MG63 (cell line): ENCODE data around the gene SDCCAG8. TPM values are rescaled to one million over a fixed set of nuclear protein-coding genes. Genes with fewer than 3 reads are reported as not detected.

Experiments
- DNase-seq: peaks from one replicate; pipeline ENCODE4 v3.0.0-alpha.2; 2020
- H3K27me3 ChIP-seq: fragments of 250-450 bp; sonication (Bioruptor Pico); 2 replicates; pipeline ENCODE4 v1.5.1; 2020; ENCODE audit warnings: mild to moderate bottlenecking, moderate library complexity
- H3K36me3 ChIP-seq: fragments of 250-450 bp; sonication (Bioruptor Pico); 2 replicates; pipeline ENCODE4 v1.5.1; 2020; ENCODE audit warnings: mild to moderate bottlenecking, moderate library complexity
- H3K4me3 ChIP-seq: fragments of 250-450 bp; sonication (Bioruptor Pico); 2 replicates; pipeline ENCODE4 v1.5.1; 2020; ENCODE audit warnings: mild to moderate bottlenecking, moderate library complexity
- H3K9me3 ChIP-seq: fragments of 250-450 bp; sonication (Bioruptor Pico); 2 replicates; pipeline ENCODE4 v1.5.1; 2020; ENCODE audit warnings: mild to moderate bottlenecking, moderate library complexity
- total RNA-seq: library from RNA; depleted of rRNA; stranded (reverse); fragments of >200 nt; shearing (Covaris generic); gene quantifications from 2 replicates; pipeline ENCODE4 v1.2.3, GENCODE V29; 2014; ENCODE audit warnings: low replicate concordance

The SDCCAG8 gene
- total RNA-seq, 1 experiment from 2014 or later, result 19.2 TPM

GRCh38 chr1:243433737-243434370 is 178.0 kb downstream of the SDCCAG8 start:
- Histone ChIP-seq H3K9me3 (no peaks in the 10 kb centered on the region), H3K36me3 (no peaks in the 10 kb centered on the region; the same call in 1 of the 2 replicates), H3K27me3 (no peaks in the 10 kb centered on the region), H3K4me3 (no peak overlapping the region)
- no peak for DNase-seq

DNA sequence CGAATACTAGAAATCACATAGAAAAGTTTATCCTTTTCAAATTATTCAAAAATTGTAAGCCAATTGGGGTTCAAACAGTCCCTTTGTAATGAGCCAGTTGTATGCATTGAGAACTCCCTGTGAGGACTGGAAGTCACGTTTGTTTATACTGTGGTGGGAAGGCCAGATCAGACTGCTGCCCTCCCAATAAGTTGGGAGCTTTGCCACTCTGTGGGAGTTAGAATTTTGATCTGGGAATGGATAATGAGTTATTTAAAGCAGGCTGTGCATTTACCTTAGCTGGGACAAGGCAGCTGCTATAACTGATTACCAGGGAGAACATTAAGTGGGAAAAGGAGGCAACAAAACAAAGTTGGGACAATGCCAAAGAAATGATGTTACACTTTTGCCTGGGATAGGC is 178.8 kb downstream of the SDCCAG8 start:
- Histone ChIP-seq H3K36me3 (no peaks in the 10 kb centered on the region; the same call in 1 of the 2 replicates), H3K9me3 (no peaks in the 10 kb centered on the region), H3K4me3 (no peak overlapping the region), H3K27me3 (no peaks in the 10 kb centered on the region)
- no peak for DNase-seq

GRCh38 chr1:243435836-243436235 is 180.0 kb downstream of the SDCCAG8 start:
- H3K27me3 ChIP-seq, result no peaks in the 10 kb centered on the region
- no peaks in the 10 kb centered on the region for H3K9me3 ChIP-seq
- no peak for DNase-seq
- no peaks in the 10 kb centered on the region for H3K36me3 ChIP-seq
- H3K4me3 ChIP-seq, result no peak overlapping the region

DNA sequence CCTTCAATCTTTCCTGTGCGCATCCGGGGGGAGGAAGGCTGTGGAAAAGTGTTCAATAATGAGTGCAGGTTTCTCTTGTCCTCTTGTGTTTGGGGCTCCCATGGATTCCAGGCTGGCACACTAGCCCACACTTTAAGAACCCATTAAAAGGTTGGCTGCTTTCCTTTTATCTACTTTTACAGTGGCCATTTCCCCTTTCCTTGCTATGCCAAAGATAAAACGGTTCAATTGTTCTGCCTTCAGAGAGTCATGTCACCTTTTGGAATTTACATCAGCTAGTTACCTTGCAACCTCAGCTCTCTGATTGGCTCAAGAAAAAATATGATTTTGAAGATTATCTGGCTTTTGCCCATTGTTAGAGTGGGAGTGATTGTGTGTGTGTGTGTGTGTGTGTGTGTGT is 182.3 kb downstream of the SDCCAG8 start:
- H3K27me3 ChIP-seq, result no peaks in the 10 kb centered on the region
- no peak for DNase-seq

DNA sequence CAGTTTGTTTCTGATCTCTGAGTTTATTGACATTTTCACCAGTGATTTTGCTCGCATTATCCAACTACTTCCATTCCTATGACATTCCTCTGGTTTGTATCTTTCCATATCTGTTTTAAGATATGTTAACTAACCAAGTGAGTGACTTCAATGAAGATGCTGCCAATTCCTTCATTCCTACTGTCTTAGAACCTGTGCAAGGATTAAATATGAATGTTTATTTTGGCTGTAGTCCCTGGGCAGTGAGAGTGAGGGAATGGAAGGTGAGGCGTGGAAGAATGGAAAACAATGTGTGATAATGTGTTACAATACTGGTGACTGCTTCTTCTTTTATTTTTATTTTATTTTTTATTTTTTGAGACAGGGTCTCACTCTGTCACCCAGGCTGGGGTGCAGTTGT is 183.0 kb downstream of the SDCCAG8 start:
- Histone ChIP-seq H3K4me3 (no peak overlapping the region), H3K9me3 (no peaks in the 10 kb centered on the region), H3K36me3 (no peaks in the 10 kb centered on the region), H3K27me3 (no peaks in the 10 kb centered on the region)
- no peak for DNase-seq

More for the DNA sequence above, 182.3 kb downstream of the SDCCAG8 start:
- H3K36me3 ChIP-seq, result no peaks in the 10 kb centered on the region
- H3K4me3 ChIP-seq, result no peak overlapping the region
- H3K9me3 ChIP-seq, result no peaks in the 10 kb centered on the region

- no peak overlapping the region for H3K4me3 ChIP-seq
- no peaks in the 10 kb centered on the region for H3K9me3 ChIP-seq
- no peak for DNase-seq
- no peaks in the 10 kb centered on the region for H3K36me3 ChIP-seq
- no peaks in the 10 kb centered on the region for H3K27me3 ChIP-seq
These were observed 184.6 kb downstream of the SDCCAG8 start for GRCh38 chr1:243440406-243440805.

- H3K4me3 ChIP-seq, result no peak overlapping the region
- H3K9me3 ChIP-seq, result no peaks in the 10 kb centered on the region
- no peaks in the 10 kb centered on the region for H3K36me3 ChIP-seq
- H3K27me3 ChIP-seq, result no peaks in the 10 kb centered on the region
- no peak for DNase-seq
These were observed 185.8 kb downstream of the SDCCAG8 start for GRCh38 chr1:243441601-243442000.

DNA sequence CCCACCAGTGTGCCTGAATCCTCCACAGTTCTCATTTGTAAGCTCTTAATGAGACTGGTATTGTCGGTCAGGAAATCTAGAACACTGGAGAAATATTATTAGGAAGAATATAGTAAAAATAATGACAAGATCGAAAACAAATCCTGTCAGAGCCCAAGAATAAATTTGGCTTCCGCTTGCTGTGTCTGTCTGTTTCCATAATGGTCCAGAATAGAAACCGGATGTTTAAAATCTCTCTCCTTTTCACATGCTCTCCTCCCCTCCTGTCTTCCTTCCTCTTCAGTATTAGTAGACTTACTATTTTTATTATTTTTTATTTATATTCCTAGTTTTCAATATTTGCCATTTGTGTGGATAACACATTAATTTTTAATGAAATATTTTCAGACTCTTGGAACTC is 187.7 kb downstream of the SDCCAG8 start:
- no peak overlapping the region for H3K4me3 ChIP-seq
- no peaks in the 10 kb centered on the region for H3K36me3 ChIP-seq
- no peaks in the 10 kb centered on the region for H3K27me3 ChIP-seq
- H3K9me3 ChIP-seq, result no peaks in the 10 kb centered on the region
- DNase-seq, result no peak

DNA sequence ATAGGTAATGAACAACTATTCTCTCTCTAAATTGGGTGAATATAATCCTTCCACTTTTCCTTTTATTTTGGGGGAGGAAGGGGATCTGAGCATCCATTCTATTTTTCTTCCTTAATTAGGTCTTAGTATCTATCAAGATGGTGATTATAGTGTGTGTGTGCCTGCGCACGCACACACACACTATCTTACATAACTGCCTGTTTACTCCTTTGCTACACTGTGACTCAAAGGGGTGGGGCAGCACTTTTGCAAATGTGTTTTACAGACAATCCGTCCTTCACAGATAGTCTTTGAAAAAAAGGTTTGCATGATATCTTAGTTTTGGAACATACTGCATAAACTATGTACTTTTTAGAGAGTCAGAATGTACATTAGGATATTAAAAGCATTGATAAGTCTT is 191.5 kb downstream of the SDCCAG8 start:
- H3K36me3 ChIP-seq, result no peaks in the 10 kb centered on the region
- no peaks in the 10 kb centered on the region for H3K9me3 ChIP-seq
- DNase-seq, result no peak
- H3K27me3 ChIP-seq, result no peaks in the 10 kb centered on the region
- H3K4me3 ChIP-seq, result no peak overlapping the region

DNA sequence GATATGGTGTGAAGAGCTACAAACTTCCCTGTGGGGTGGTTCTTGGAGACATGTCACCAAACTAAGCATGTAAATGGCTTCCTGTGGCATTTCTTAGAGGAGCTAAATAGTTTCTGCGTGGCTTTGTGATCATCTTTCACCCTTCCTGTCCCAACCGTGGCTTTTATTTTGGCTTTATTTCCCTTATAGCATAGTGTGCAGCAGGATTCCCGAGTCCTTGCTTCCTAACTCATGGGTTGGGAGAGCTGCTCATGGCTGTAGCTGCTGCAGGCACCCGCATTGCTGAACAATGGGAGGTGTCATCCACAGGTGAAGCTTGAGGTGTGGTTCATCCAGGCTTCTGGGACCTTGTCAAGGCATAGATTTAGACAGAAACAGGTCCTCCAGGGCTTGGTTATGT is 192.0 kb downstream of the SDCCAG8 start:
- no peaks in the 10 kb centered on the region for H3K36me3 ChIP-seq
- DNase-seq, result no peak
- no peaks in the 10 kb centered on the region for H3K9me3 ChIP-seq
- no peaks in the 10 kb centered on the region for H3K27me3 ChIP-seq
- no peak overlapping the region for H3K4me3 ChIP-seq

- no peak for DNase-seq
- Histone ChIP-seq H3K9me3 (no peaks in the 10 kb centered on the region), H3K4me3 (no peak overlapping the region), H3K27me3 (no peaks in the 10 kb centered on the region), H3K36me3 (no peaks in the 10 kb centered on the region)
These were observed 193.5 kb downstream of the SDCCAG8 start for GRCh38 chr1:243449373-243449772.

DNA sequence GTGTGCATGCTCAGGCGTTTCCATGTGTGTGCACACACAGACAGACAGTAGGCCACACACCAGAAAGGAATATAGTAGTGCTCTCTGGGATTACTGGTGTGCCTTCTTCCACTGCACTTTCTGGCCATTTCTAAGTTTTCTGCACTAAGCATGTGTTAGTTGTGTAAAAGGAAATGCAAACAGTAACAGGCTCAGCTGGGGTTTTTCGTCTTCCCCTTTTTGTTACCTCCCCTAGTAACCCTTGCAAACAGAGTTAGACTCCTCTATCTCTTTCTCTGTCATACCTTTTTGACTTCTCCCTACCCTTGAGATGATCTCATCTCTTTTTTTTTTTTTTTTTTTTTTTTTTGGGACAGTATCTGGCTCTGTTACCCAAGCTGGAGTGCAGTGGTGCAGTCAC is 196.3 kb downstream of the SDCCAG8 start:
- Histone ChIP-seq H3K36me3 (no peaks in the 10 kb centered on the region), H3K4me3 (no peak overlapping the region), H3K27me3 (no peaks in the 10 kb centered on the region), H3K9me3 (no peaks in the 10 kb centered on the region)
- DNase-seq, result no peak

DNA sequence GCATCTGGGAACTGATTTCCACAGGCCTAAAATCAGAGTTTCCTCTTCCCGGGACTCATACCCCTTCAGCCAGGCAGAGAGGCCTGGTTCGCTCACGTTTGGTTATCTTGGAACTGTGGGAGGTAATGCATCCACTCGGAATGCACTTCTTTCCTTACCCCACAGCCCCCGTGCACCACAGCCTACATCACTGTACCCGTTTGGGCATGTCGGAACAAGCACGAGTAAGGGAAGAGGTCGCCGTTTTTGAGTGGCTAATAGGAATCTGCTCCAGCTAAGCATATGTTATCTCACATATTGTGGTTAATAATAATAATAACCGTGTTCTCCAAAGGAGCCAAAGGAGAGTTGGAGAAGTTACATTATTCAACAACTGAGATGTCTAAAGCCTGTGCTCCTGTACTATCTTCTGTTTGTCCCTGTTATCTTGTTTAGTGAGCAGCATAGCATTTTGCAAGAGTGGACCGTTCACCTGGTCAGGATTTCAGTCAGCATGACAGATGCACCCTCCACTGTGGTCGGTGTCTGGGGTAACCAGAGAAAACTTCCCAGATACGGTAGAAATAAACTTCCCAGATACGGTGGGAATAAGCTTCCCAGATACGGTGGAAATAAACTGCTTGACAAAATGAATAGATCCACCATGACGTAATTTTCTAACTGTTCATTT is 198.6 kb downstream of the SDCCAG8 start:
- H3K9me3 ChIP-seq, result no peaks in the 10 kb centered on the region
- H3K4me3 ChIP-seq, result no peak overlapping the region
- DNase-seq, result no peak

DNA sequence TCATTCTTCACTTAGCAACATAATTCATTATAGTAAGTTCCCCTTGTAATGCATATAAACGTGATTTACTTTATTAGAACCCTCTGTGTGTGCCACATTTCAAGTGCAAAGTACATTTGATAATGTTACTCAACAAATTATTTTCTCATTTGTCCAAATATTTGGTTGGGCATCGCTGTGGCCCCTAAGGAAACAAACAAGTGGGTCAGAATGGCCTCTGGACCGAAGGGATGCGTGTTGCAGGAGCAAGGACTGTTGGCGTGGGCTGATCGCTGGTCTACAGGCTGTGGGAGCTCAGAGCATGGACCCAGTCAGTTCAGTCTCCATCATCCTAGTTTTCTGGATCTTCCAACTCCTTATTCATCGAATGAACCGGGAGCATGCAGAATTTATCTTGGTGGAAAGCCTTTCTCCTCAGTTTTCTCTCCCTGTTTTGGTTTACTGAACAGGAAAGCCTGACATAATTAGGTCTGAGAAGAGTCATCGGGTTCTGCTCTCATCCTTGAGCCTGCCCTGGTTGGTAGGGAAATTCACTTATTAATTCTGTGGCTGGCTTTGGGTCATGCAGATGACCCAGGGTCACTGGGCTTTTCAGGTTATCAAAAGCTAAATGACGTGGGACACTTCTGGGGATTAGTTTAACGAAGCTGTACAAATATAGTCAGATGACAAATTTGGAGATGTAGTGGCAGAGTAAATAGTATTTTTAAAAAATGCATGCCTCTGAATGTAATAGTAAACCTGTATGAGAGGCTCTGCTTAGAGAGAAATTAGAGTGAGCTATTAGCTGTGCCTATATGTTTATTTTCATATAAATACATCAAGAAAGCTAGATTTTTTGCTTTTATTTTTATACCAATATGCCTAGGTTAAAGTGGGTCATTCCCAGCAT is 200.2 kb downstream of the SDCCAG8 start:
- H3K4me3 ChIP-seq, result no peak overlapping the region
- H3K36me3 ChIP-seq, result no peaks in the 10 kb centered on the region; the same call in 1 of the 2 replicates
- no peaks in the 10 kb centered on the region for H3K27me3 ChIP-seq
- DNase-seq, result no peak
- H3K9me3 ChIP-seq, result no peaks in the 10 kb centered on the region

More for the DNA sequence above, 198.6 kb downstream of the SDCCAG8 start:
- Histone ChIP-seq H3K27me3 (no peaks in the 10 kb centered on the region), H3K36me3 (no peaks in the 10 kb centered on the region)

DNA sequence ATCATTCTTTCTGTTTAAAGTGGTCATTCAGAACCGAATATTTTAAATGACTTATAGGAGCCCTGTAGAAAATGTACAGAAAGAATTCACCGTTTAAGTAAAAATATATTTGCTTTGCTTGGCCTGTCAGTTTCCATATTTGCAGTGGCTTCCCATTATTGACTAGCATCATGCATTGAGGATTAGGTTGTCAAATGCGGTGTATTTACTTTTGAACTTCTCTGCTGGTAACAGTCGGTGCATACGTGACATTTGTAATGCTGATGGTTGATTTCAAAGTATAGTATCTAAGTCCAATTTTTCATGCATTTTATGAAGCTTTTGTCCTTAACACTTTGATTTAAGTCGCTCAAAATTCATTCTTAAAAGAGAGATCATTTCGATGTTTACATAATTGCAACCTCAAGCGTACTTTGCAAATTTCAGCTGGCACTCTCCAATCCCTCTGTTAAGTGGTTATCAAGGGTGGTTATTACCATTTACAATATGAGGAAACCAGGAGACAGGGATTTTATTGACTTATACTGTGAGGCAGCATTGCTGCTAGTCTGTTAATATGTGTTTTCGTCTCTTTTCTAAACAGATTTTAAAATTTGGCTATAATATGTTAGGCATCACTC is 201.6 kb downstream of the SDCCAG8 start:
- no peak overlapping the region for H3K4me3 ChIP-seq
- no peaks in the 10 kb centered on the region for H3K9me3 ChIP-seq
- DNase-seq, result no peak
- no peaks in the 10 kb centered on the region for H3K27me3 ChIP-seq
- H3K36me3 ChIP-seq, result no peaks in the 10 kb centered on the region; the same call in none of the 2 replicates

DNA sequence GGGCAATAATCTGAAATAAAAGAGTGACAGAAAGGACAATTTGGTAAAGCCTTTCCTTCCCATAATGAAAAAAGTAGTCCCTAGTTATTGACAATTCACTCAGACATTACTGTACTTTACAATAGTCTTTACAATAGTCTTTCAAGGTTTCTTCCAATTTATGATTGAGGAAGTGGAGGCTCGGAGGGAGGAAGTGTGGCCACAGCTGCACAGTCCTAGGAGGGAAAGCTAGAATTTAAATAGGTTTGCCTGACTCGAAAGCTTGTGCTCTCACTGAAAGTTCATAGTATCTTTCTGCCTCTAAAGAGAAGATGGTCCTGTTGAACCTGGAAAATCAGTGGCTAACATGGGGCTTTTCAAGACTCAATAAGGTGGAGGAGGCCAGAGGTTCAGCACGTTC is 203.2 kb downstream of the SDCCAG8 start:
- Histone ChIP-seq H3K4me3 (no peak overlapping the region), H3K36me3 (no peaks in the 10 kb centered on the region; the same call in none of the 2 replicates), H3K27me3 (no peaks in the 10 kb centered on the region), H3K9me3 (no peaks in the 10 kb centered on the region)
- no peak for DNase-seq

GRCh38 chr1:243461700-243462099 is 205.9 kb downstream of the SDCCAG8 start:
- no peaks in the 10 kb centered on the region; the same call in none of the 2 replicates for H3K36me3 ChIP-seq
- no peaks in the 10 kb centered on the region for H3K9me3 ChIP-seq
- no peak overlapping the region for H3K4me3 ChIP-seq
- no peak for DNase-seq
- H3K27me3 ChIP-seq, result no peaks in the 10 kb centered on the region
